ENCODE data around the gene CDCA5.

The CDCA5 gene

DNA sequence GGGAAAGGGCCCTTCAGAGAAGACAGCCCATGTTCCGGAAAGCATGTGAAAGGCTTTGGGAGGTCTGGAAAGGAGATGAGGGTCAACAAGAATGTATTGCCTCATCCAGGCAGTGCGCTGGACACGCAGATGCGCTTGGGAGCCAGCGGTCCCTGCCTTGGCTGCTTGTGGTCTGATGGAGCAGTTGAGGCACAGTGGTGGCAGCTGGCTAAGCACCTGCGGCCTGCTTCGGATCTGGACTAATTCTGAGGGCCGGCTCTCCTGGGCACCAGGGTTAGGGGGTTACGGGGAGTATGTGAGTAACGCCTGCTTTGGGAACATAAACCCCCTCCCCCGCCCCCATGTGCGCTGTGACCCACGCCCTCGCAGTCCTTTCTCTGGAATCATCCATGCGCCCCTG lies 23.2 kb upstream of the CDCA5 start:
- DNase-seq (ENCODE audit: low spot score) = no peak

DNA sequence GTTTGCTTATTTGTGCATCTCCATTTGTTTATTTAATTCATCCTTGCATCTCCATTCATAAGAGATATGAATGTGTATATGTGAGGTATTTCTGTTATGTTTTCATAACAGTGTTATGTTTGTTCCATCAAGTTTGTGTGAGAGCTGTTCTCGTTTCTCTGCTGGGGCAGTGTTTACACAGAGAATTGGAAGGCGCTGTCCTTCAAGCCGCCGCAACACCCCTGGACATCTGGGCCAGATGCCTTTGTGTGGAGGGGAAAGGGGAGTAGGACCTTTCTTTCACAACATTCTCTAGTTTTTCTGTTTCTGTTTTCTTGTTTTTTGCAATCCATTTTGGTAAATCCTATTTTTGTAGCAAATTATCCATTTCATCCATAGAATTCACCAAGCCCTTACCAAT lies 20.8 kb upstream of the CDCA5 start:
- DNase-seq (ENCODE audit: low spot score) = no peak

GRCh38 chr11:65103476-65103875 lies 19.6 kb upstream of the CDCA5 start:
- DNase-seq (ENCODE audit: low spot score) = no peak

DNA sequence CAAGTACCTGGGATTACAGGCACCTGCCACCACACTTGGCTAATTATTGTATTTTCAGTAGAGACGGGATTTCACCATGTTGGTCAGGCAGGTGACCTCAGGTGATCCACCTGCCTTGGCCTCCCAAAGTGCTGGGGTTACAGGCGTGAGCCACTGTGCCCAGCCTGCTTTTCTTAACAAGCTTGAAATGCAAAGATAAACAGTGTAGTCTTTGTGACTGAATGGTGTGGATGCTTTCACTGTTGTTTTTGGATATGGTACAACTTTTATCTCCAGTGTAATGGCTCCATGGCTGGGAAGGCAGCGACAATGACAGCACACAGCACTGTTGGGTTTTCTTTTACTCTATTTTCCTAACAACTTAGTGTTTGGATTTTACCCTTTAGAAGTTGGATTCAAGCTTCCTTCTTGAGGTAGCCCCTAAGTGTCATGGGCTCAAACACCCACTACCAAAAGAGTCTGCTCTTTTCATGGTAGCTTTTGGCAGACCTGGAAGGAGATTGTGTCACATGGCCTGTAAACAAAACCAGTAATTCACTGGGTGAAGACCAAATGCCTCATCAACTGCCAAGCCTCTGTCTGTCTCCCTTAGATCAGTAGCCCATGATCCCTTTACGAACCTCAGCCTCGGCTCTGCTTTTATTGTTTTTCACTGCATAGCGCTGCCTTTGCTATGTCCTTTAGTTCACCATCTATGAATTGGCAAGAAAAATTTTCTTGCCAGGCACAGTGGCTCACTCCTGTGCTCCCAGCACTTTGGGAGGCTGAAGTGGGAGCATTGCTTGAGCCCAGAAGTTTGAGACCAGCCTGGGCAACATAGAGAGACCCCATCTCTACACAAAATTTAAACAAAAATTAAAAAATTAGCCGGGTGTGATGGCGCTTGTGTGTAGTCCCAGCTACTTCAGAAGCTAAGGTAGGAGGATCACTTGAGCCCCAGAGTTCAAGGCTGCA lies 18.6 kb upstream of the CDCA5 start:
- no peak for DNase-seq (ENCODE audit: low spot score)

GRCh38 chr11:65100674-65101350 lies 17.0 kb upstream of the CDCA5 start:
- DNase-seq (ENCODE audit: low spot score) = no peak

GRCh38 chr11:65096926-65097325 lies 13.1 kb upstream of the CDCA5 start:
- no peak for DNase-seq (ENCODE audit: low spot score)

- DNase-seq (ENCODE audit: low spot score) = peak; percentile 91
Measured at GRCh38 chr11:65095974-65096806, 12.3 kb upstream of the CDCA5 start, which contains the start of gene VPS51. VPS51 (plus strand) TSS chr11:65096214; CDS start chr11:65096251, 37 bp downstream.

DNA sequence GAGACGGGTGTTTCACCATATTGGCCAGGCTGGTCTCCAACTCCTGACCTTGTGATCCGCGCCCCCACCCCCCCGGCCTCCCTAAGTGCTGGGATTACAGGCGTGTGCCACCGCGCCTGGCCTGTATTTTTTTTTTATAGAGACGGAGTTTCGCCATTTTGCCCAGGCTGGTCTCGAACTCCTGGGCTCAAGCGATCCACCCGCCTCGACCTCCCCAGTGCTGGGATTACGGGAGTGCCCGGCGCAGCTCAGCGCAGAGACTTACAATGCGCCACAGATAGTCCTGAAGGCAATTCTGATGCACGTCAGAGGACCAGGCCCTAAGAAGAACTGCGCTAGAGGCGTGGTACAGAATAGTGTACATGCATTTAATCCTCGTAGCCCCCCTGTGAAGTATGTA lies 11.6 kb upstream of the CDCA5 start:
- no peak for DNase-seq (ENCODE audit: low spot score)

- no peak for DNase-seq (ENCODE audit: low spot score)
Measured at GRCh38 chr11:65090628-65091027, 6.8 kb upstream of the CDCA5 start.

GRCh38 chr11:65089621-65090020 lies 5.8 kb upstream of the CDCA5 start:
- DNase-seq (ENCODE audit: low spot score) = no peak

- no peak for DNase-seq (ENCODE audit: low spot score)
Measured at GRCh38 chr11:65087827-65088226, 4.0 kb upstream of the CDCA5 start.

- no peak for DNase-seq (ENCODE audit: low spot score)
Measured at GRCh38 chr11:65087216-65087615, 3.4 kb upstream of the CDCA5 start.

DNA sequence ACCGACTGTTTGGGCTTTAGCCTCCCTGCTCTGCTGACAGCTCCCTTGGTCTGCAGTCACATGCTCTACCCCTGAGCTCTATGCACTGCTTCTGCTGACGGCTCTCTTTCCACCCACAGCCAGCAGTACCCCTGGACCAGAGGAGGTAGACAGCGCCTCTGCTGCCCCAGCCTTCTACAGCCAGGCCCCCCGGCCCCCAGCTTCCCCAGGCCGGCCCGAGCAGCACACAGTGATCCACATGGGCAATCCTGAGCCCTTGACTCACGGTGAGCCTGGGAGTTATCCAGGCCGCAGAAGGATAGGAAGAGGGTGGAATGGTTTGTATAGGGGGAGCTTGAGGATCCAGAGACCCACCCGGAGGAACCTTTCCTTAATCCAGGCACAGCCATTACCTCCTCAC lies 3.0 kb upstream of the CDCA5 start:
- DNase-seq (ENCODE audit: low spot score) = no peak

DNA sequence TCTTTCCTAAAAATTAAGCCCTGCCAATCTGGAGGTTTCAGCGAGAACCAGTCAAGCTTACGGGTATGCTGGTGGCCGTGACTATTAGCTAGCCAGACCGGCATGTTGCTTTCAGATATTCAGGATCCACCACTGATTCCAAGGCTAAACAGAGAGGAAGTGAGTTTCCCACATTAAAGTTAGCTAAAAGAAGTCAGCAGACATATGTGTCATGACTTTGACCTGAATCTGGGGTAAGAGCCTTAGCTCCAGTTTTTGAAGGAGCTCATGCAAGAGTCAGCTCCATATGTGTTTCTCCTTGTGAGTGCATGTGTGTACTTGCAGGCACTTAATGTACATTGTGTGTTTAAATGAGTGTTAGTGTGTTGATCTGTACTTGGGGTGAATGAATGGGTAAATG lies 1.6 kb upstream of the CDCA5 start:
- DNase-seq (ENCODE audit: low spot score) = no peak

DNA sequence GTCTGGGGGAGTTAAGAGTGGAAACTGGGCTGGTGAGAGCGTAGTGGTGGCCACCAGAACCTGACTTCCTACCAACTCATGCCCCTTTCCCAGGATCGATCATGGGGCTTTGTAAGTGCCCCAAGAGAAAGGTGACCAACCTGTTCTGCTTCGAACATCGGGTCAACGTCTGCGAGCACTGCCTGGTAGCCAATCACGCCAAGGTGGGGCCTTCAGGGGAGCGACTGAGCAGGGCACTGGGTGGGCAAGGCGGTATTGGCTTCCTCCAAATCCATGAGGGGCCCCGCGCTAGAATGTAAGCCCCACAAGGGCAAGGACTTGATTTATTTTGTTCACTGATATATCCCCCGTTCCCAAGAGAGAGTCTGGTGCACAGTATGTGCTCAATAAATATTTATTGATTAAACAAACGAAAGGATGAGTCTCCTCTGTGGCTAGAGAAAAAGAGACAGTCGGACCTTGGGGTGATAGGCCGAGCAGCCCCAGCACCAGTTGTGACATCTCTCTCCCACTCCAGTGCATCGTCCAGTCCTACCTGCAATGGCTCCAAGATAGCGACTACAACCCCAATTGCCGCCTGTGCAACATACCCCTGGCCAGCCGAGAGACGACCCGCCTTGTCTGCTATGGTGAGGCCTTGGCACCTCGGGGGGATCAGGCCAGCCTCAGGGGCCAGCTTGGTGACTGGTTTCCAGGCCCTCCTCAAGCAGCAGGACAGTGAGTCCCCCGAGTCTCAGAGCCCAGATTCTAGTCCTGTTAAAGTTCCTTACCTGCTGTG lies 947 bp upstream of the CDCA5 start:
- DNase-seq (ENCODE audit: low spot score) = no peak

GRCh38 chr11:65083134-65083833 lies 556 bp downstream of the CDCA5 start:
- DNase-seq (ENCODE audit: low spot score) = no peak

- no peak for DNase-seq (ENCODE audit: low spot score)
Measured at GRCh38 chr11:65078786-65079342, 5.0 kb downstream of the CDCA5 start.

DNA sequence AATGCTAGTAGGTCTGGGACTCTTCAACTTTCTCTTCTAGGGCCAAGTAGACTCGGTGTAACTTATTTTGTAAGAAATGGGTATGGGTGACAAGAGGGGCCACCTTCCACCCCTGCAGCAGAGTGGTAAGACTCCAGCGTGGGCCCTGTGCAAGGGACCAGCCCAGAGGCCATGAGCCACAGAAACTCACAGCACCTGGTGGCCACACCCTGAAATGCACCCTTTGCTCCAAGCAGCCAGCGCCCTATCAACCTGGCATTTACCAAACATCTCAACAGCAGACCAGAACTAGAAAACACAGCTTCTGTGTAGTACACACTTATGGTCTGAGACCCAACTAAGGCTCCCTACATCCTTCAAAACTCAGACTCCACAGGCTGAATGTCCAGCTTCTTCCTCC lies 5.7 kb downstream of the CDCA5 start:
- DNase-seq (ENCODE audit: low spot score) = peak; percentile 43

DNA sequence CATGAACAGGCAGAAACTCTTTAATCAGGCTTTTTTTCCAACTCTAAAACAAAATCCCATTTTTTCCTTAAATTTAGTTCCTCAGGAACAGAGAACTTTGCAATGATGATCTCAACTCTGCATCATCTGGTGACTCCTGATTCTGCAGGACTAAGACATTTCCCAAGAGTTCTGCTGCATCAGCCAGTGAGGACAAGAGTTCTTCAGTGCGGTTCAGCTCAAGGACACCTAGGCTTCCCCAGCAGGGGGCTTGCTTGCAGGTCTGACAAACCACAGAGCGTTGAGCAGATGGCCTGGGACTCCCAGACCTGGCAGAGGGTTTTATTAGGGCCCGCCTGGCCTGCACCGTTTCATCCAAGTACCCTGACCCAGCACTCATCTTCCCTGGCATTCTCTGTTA lies 6.4 kb downstream of the CDCA5 start:
- DNase-seq (ENCODE audit: low spot score) = no peak

DNA sequence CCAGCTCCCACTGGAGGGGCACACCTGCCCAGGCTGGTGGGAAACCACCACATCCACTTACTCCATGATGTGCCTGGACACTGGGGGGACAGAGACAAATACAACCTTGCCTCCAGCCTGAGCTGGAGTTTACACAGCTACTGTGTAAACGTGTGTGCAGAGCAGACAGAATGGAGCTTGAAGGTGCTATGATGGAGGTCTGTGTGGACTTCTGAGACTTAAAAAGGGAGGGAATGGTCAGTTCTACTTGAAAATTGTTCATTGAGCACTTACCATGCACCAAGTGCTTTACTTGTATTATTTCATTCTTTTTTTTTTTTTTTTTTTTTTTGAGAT lies 11.2 kb downstream of the CDCA5 start:
- DNase-seq (ENCODE audit: low spot score) = no peak

Measured in LoVo (cell line).